GM10266 (cell line): Measurements from ENCODE around the gene ARSA.

Experiments
- DNase-seq: peaks from one replicate; pipeline ENCODE4 v3.0.0; 2012; ENCODE audit errors: extremely low spot score
- TF ChIP-seq, protein P1 (sequence below): IDR thresholded peaks from 2 replicates; pipeline ENCODE4 v1.5.1; 2012; ENCODE audit warnings: mild to moderate bottlenecking, low read depth; ENCODE audit not compliant: control insufficient read depth, insufficient read depth; ENCODE audit errors: missing control alignments

The ARSA gene

DNA sequence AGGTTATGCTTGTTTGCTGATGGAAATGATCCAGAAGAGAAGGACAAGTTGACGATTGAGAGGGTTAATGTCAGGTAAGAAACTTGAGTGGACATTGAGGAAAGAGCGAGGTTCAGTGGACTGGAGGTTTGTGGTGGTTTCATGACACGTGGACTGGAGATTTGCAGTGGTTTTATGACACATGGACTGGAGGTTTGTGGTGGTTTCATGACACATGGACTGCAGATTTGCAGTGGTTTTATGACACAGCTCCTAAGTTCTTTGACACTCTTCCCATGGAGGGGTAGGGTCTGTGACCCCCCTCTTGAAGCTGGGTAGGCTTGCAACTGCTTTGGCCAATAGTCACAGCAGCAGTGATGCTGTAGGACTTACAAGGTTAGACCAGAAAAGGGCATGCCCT is 32.8 kb downstream of the ARSA start:
- no peak for DNase-seq
- TF ChIP-seq, protein P1, sequence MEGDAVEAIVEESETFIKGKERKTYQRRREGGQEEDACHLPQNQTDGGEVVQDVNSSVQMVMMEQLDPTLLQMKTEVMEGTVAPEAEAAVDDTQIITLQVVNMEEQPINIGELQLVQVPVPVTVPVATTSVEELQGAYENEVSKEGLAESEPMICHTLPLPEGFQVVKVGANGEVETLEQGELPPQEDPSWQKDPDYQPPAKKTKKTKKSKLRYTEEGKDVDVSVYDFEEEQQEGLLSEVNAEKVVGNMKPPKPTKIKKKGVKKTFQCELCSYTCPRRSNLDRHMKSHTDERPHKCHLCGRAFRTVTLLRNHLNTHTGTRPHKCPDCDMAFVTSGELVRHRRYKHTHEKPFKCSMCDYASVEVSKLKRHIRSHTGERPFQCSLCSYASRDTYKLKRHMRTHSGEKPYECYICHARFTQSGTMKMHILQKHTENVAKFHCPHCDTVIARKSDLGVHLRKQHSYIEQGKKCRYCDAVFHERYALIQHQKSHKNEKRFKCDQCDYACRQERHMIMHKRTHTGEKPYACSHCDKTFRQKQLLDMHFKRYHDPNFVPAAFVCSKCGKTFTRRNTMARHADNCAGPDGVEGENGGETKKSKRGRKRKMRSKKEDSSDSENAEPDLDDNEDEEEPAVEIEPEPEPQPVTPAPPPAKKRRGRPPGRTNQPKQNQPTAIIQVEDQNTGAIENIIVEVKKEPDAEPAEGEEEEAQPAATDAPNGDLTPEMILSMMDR, result no peak

DNA sequence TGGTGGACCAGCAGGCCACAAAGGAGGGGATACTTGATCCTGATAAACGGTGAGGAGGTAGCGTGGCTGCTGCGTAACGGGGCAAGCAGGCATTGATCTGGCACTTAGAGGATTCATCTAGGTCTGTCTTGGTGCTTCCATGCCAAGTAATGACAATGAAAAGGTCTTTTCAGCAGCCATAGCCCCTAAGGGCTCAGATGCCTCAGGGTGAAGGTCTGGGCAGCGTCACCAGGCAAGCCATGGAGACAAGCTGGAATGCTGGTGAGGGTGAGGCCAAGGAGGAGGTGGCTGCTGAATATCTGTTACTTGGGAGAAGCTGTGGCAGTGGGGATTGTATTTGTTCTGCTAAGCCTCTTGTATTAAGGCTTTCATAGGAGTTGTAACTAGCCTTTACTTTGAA is 40.5 kb downstream of the ARSA start:
- TF ChIP-seq, protein P1, result no peak
- no peak for DNase-seq

DNA sequence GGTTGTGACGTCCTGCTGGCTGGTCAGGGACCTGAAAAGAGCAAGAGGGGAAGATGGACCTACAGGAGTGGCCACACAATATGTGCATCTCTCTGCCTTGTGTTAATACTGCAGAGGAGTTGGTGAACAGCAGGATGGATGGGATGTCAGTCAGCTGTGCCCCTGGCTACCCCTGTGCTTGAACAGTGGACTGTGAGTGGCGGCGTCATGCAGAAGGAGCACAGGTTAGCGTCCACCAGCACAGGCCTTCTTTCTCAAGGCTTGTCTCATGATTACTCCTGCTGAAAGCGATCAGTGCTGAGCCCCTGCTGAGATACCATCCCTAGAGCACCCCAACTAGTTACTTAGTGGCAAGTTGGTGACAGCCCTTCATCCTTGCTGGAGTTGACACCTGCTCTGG is 41.5 kb downstream of the ARSA start:
- TF ChIP-seq, protein P1, result no peak
- no peak for DNase-seq

DNA sequence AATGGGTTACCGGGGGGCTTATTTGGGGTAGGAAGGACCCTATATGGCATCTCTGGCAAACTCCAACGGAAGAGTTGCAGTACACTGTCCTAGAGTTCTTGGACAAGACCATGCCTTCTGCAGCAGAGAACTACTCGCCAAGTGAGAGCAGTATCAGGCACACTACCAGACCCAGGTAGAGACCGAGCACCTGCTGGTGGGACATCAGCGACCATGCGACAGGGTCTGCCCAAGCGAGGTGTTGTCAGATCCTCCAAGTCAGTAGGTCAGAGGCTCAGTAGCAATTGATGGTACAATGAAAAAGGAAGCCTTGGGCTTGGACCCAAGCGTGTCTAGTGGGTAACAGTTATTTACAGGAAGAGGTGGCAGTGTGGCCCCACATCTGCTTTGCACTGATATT is 42.2 kb downstream of the ARSA start:
- DNase-seq, result no peak

DNA sequence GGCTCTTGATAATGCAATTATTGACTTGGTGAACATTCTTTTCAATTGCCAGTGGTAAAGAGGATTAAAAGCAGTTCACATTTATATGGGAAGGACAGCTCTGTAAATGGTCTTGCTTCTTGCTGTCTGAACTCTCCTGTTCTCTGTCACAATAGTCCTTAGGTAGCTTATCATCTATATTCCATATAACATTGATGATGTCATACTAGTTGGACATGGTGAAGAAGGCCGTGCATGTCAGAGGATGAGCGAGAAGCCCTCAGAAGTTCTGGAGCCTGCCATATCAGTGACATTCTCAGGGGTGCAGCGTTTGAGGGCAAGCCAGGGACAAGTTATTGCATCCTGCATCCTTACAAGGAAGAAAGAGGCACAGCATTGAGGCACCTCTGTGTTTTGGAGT is 42.7 kb downstream of the ARSA start:
- DNase-seq, result no peak
- TF ChIP-seq, protein P1, result no peak

More for the DNA sequence above, 42.2 kb downstream of the ARSA start:
- TF ChIP-seq, protein P1, result no peak

DNA sequence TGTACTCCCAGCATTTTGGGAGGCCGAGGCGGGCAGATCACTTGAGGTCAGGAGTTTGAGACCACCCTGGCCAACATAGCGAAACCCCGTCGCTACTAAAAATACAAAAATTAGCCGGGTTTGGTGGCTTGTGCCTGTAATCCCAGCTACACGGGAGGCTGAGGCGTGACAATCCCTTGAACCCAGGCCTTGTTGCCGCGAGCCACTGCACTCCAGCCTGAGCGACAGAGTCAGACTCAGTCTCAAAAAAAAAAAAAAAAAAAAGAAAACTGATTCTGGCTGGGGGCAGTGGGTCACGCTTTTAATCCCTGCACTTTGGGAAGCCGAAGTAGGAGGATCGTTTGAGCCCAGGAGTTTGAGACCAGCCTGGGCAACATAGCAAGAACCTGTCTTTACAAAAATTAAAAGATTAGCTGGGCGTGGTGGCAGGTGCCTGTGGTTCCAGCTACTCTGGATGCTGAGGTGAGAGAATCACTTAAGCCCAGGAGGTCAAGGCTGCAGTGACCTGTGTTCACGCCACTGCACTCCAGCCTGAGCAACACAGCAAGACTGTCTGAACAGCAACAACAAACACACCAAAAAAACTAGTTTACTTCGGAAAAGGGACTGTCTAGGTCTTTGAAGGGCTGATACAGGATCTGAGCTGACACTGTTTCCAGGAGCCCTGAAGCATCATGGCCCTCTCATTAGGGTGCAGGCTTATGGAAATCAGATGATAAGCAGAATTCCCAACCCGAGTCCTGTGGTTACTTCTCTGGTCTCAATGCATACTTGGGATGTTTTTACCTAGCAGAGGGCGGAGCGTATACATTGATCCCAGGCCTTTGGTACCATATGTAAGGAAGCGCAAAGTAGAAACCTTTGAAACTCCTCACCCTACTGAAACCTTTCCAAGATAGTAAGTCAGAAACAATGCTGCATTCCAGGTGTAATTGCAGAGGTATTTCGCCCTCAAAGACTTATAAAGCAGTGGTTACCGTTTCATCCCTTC is 43.6 kb downstream of the ARSA start:
- TF ChIP-seq, protein P1, result no peak
- DNase-seq, result no peak

DNA sequence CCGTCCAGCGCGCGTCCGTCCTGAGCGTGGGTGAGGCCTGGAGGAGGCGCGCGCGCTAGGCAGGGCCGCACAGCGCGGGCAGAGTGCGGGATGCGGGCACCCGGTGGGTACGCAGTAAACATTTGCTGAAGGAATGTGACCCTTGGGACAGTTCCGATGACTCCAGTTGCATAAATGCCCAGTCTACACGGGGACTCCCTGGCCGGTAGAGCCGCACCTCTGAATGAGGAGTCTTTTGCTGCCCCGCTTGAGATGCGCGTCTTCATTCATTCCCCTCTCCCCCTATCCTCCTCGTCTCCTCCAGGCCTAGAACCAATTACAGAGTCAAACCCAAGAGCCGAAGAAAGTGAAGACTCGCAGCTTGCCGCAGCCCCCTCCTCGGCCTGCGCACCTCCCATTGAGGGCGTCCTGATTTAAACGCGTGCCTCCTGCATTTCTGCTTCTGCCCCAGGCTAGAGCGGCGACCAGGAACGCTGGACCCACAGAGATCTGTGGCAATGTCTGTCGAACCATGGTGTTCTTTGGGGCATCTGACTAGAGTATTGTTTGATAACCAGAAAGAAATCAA is 44.6 kb downstream of the ARSA start:
- DNase-seq, result no peak

More for the DNA sequence above, 44.6 kb downstream of the ARSA start:
- TF ChIP-seq, protein P1, result no peak
